Effector memory CD8-positive, alpha-beta T cell (primary cell): ENCODE data around the gene HIGD2A.

Experiments
- ATAC-seq: fragments of 150-1000 bp; cut with Tn5 transposase; replicated peaks from 2 replicates; pipeline ENCODE4 v1.10.0; 2021; ENCODE audit warnings: mild to moderate bottlenecking, moderate library complexity
- DNase-seq, 3 experiments: peaks; one replicate each; pipeline ENCODE4 v3.0.0; 2021
- H3K27ac Mint-ChIP-seq, 2 donors: one replicate each; pipeline ENCODE4 v1.8.0; 2022; ENCODE audit warnings: mild to moderate bottlenecking in 2 of 2, mixed read lengths in 2 of 2, moderate library complexity in 2 of 2
- H3K27me3 Mint-ChIP-seq, 2 donors: one replicate each; pipeline ENCODE4 v1.8.0; 2022; ENCODE audit warnings: mixed read lengths in 2 of 2
- H3K36me3 Mint-ChIP-seq: one replicate; pipeline ENCODE4 v1.8.0; 2022; ENCODE audit warnings: mild to moderate bottlenecking, moderate library complexity, mixed read lengths; ENCODE audit not compliant: insufficient read depth
- H3K4me1 Mint-ChIP-seq, 2 donors: one replicate each; pipeline ENCODE4 v1.8.0; 2022; ENCODE audit warnings: low read depth in 2 of 2, mixed read lengths in 2 of 2
- H3K4me3 Mint-ChIP-seq, 2 donors: one replicate each; pipeline ENCODE4 v1.8.0; 2022; ENCODE audit warnings: mild to moderate bottlenecking in 2 of 2, mixed read lengths in 2 of 2, moderate library complexity in 2 of 2
- H3K9me3 Mint-ChIP-seq, 2 donors: one replicate each; pipeline ENCODE4 v1.8.0; 2022; ENCODE audit warnings: mixed read lengths in 2 of 2

HIGD2A gene

GRCh38 chr5:176424181-176424580 is 35.6 kb downstream of the HIGD2A start:
- Mint-ChIP-seq H3K36me3 (no peaks in the 10 kb centered on the region), H3K27ac (no peak overlapping the region), H3K27me3 (peaks cover 6 to 16% of the 10 kb centered on the region in 2 donors), H3K4me1 (no peaks in the 10 kb centered on the region), H3K9me3 (no peaks in the 10 kb centered on the region), H3K4me3 (no peak overlapping the region)
- DNase-seq (no peak), ATAC-seq (no peak)

GRCh38 chr5:176425138-176425537 is 36.6 kb downstream of the HIGD2A start:
- Mint-ChIP-seq H3K4me1 (no peaks in the 10 kb centered on the region), H3K9me3 (no peaks in the 10 kb centered on the region), H3K27me3 (peaks cover 6 to 16% of the 10 kb centered on the region in 2 donors), H3K36me3 (no peaks in the 10 kb centered on the region), H3K4me3 (no peak overlapping the region), H3K27ac (no peak overlapping the region)
- ATAC-seq (no peak), DNase-seq (no peak)

- Mint-ChIP-seq H3K9me3 (no peaks in the 10 kb centered on the region), H3K27ac (no peak overlapping the region), H3K4me3 (no peak overlapping the region), H3K27me3 (peaks cover 6 to 16% of the 10 kb centered on the region in 2 donors), H3K4me1 (peaks cover 0 to 6% of the 10 kb centered on the region in 2 donors), H3K36me3 (no peaks in the 10 kb centered on the region)
- ATAC-seq (no peak), DNase-seq (no peak)
Observed at GRCh38 chr5:176425791-176426190, 37.2 kb downstream of the HIGD2A start.

GRCh38 chr5:176426876-176427275 is 38.3 kb downstream of the HIGD2A start:
- H3K36me3 Mint-ChIP-seq = no peaks in the 10 kb centered on the region
- no peak overlapping the region for H3K4me3 Mint-ChIP-seq
- H3K27ac Mint-ChIP-seq = no peak overlapping the region
- ATAC-seq = no peak
- H3K27me3 Mint-ChIP-seq = peaks cover 6 to 18% of the 10 kb centered on the region in 2 donors
- DNase-seq = no peak
- H3K9me3 Mint-ChIP-seq = no peaks in the 10 kb centered on the region
- peaks cover 0 to 6% of the 10 kb centered on the region in 2 donors for H3K4me1 Mint-ChIP-seq

- ATAC-seq (no peak), DNase-seq (no peak)
- H3K4me3 Mint-ChIP-seq = no peak overlapping the region
- peaks cover 12 to 18% of the 10 kb centered on the region in 2 donors for H3K27me3 Mint-ChIP-seq
- no peak overlapping the region for H3K27ac Mint-ChIP-seq
- no peaks in the 10 kb centered on the region for H3K36me3 Mint-ChIP-seq
- H3K4me1 Mint-ChIP-seq = peaks cover 0 to 6% of the 10 kb centered on the region in 2 donors
- H3K9me3 Mint-ChIP-seq = no peaks in the 10 kb centered on the region
Observed at GRCh38 chr5:176427971-176428370, 39.4 kb downstream of the HIGD2A start.

GRCh38 chr5:176429972-176430371 is 41.4 kb downstream of the HIGD2A start:
- H3K9me3 Mint-ChIP-seq = no peaks in the 10 kb centered on the region
- H3K27ac Mint-ChIP-seq = no peak overlapping the region

GRCh38 chr5:176432707-176433106 is 44.2 kb downstream of the HIGD2A start:
- no peaks in the 10 kb centered on the region for H3K36me3 Mint-ChIP-seq
- peaks cover 8 to 15% of the 10 kb centered on the region in 2 donors for H3K4me1 Mint-ChIP-seq
- no peak for DNase-seq
- peaks cover 10 to 14% of the 10 kb centered on the region in 2 donors for H3K27me3 Mint-ChIP-seq
- H3K9me3 Mint-ChIP-seq = no peaks in the 10 kb centered on the region
- ATAC-seq = no peak
- H3K27ac Mint-ChIP-seq = no peak overlapping the region
- no peak overlapping the region for H3K4me3 Mint-ChIP-seq

More at GRCh38 chr5:176429972-176430371, 41.4 kb downstream of the HIGD2A start:
- ATAC-seq (no peak), DNase-seq (no peak)
- H3K4me1 Mint-ChIP-seq = peaks cover 0 to 6% of the 10 kb centered on the region in 2 donors
- peaks cover 6 to 10% of the 10 kb centered on the region in 2 donors for H3K27me3 Mint-ChIP-seq
- no peak overlapping the region for H3K4me3 Mint-ChIP-seq
- H3K36me3 Mint-ChIP-seq = no peaks in the 10 kb centered on the region

- Mint-ChIP-seq H3K36me3 (no peaks in the 10 kb centered on the region), H3K4me1 (peaks cover 8 to 9% of the 10 kb centered on the region in 2 donors), H3K4me3 (peak overlapping the region; percentile 64 to 68), H3K27me3 (peaks cover 20 to 22% of the 10 kb centered on the region in 2 donors), H3K9me3 (no peaks in the 10 kb centered on the region), H3K27ac (no peak overlapping the region)
- no peak for DNase-seq
- peak; percentile 36 for ATAC-seq
Observed at GRCh38 chr5:176436656-176437055, 48.1 kb downstream of the HIGD2A start.

- Mint-ChIP-seq H3K4me3 (no peak overlapping the region), H3K9me3 (no peaks in the 10 kb centered on the region), H3K27ac (no peak overlapping the region), H3K4me1 (peaks cover 9 to 11% of the 10 kb centered on the region in 2 donors), H3K27me3 (peaks cover 14 to 19% of the 10 kb centered on the region in 2 donors), H3K36me3 (no peaks in the 10 kb centered on the region)
- DNase-seq = no peak
- ATAC-seq = no peak
Observed at GRCh38 chr5:176438959-176439757, 50.6 kb downstream of the HIGD2A start.
